Activated CD4-positive, alpha-beta T cell treated with anti-CD3 and anti-CD28 coated beads for 36 hours (primary cell): ENCODE measurements around the gene PHF11. TPM values are rescaled to one million over a fixed set of nuclear protein-coding genes. Genes with fewer than 3 reads are reported as not detected.
A peak's percentile ranks its signal among the peaks of the same experiment; 100 is the strongest.

ENCODE experiments used
- ATAC-seq: fragments of 200-7000 bp; cut with Tn5 transposase; one replicate; pipeline ENCODE4 v1.10.0; 2021; ENCODE audit warnings: mild to moderate bottlenecking, moderate library complexity
- CTCF ChIA-PET: fragments of 350-600 bp; sonication (Branson Sonifier 250); formaldehyde crosslinking; loops from one replicate; lab custom pipeline; 2021; ENCODE audit warnings: antibody characterized with exemption; lab: Charles Lee
- POLR2A ChIA-PET: fragments of 350-600 bp; sonication (Branson Sonifier 250); formaldehyde crosslinking; loops from one replicate; lab custom pipeline; 2021; ENCODE audit warnings: antibody characterized with exemption, inconsistent platforms; lab: Charles Lee
- DNase-seq: peaks from one replicate; pipeline ENCODE4 v3.0.0-alpha.2; 2020
- H3K27ac Mint-ChIP-seq: one replicate; pipeline ENCODE4 v1.8.0; 2021; ENCODE audit warnings: mixed read lengths
- H3K27me3 Mint-ChIP-seq: one replicate; pipeline ENCODE4 v1.8.0; 2021; ENCODE audit warnings: mixed read lengths
- H3K36me3 Mint-ChIP-seq: one replicate; pipeline ENCODE4 v1.8.0; 2021; ENCODE audit warnings: low read depth, mixed read lengths
- H3K4me1 Mint-ChIP-seq: one replicate; pipeline ENCODE4 v1.8.0; 2021; ENCODE audit warnings: mixed read lengths
- H3K4me3 Mint-ChIP-seq: one replicate; pipeline ENCODE4 v1.8.0; 2021; ENCODE audit warnings: mild to moderate bottlenecking, moderate library complexity, mixed read lengths
- H3K9me3 Mint-ChIP-seq: one replicate; pipeline ENCODE4 v1.8.0; 2021; ENCODE audit warnings: low read depth, mixed read lengths
- intact Hi-C, 2 experiments: fragments of 100-400 bp; cut with DNase I in 1 of 2; cut with micrococcal nuclease in 1 of 2; formaldehyde crosslinking; loops; one replicate each; pipeline versions ENCODE4 v1.14.2 to v1.15.1; 2022 to 2024; cut with DNase I, micrococcal nuclease
- total RNA-seq, 2 experiments: library from RNA; stranded (reverse); gene quantifications; one replicate each; pipeline ENCODE4 v1.2.3, GENCODE V29; 2021

Gene PHF11
- total RNA-seq, 2 experiments from 2014 or later = 84.0 to 106 TPM

- no peaks in the 10 kb centered on the region for H3K9me3 Mint-ChIP-seq
- intact Hi-C loops = loop anchor here (2.0 to 5.0 kb wide), 4 partner anchors 42 to 964 kb away; partner anchors contain the start of genes RCBTB1 (in 1 of the 2) and RCBTB2 (in 1 of the 2)
- H3K36me3 Mint-ChIP-seq = peaks cover 53% of the 10 kb centered on the region
- ATAC-seq (no peak), DNase-seq (peak; percentile 24)
- POLR2A ChIA-PET = interaction anchor here (0.8 kb wide), 1 partner anchor 439 kb away, joined by 4 read pairs; the partner anchor contains the start of gene SPRYD7
- H3K27me3 Mint-ChIP-seq = no peaks in the 10 kb centered on the region
- peak overlapping the region; percentile 99 for H3K27ac Mint-ChIP-seq
- CTCF ChIA-PET = no interaction called here
- H3K4me1 Mint-ChIP-seq = peaks cover 49% of the 10 kb centered on the region
- peak overlapping the region; percentile 91 for H3K4me3 Mint-ChIP-seq
These were observed 1.5 kb downstream of the PHF11 start for GRCh38 chr13:49497272-49497671.

DNA sequence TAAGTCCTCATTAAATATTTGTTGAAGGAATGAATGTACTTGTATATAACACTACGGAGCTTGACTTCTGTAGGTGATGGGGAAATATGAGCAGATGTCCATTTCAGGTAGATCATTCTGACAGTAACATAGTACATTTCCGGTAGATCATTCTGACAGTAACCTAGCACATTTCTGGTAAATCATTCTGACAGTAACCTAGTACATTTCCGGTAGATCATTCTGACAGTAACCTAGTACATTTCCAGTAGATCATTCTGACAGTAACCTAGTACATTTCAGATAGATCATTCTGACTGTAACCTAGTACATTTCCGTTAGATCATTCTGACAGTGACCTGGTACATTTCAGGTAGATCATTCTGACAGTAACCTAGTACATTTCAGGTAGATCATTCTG is 2.5 kb downstream of the PHF11 start:
- no peak overlapping the region for H3K4me3 Mint-ChIP-seq
- H3K27ac Mint-ChIP-seq = peak overlapping the region; percentile 99
- ChIA-PET POLR2A (no interaction called here), CTCF (no interaction called here)
- no peaks in the 10 kb centered on the region for H3K9me3 Mint-ChIP-seq
- DNase-seq = no peak
- peaks cover 54% of the 10 kb centered on the region for H3K36me3 Mint-ChIP-seq
- intact Hi-C loops = loop anchor here (2.0 to 5.0 kb wide), 3 partner anchors 43 to 584 kb away; partner anchors contain the start of gene RCBTB1 (in 1 of the 2)
- H3K27me3 Mint-ChIP-seq = no peaks in the 10 kb centered on the region
- ATAC-seq = no peak
- H3K4me1 Mint-ChIP-seq = peaks cover 51% of the 10 kb centered on the region

- Mint-ChIP-seq H3K36me3 (peaks cover 63% of the 10 kb centered on the region), H3K4me3 (no peak overlapping the region), H3K4me1 (peaks cover 45% of the 10 kb centered on the region), H3K9me3 (no peaks in the 10 kb centered on the region), H3K27me3 (no peaks in the 10 kb centered on the region), H3K27ac (peak overlapping the region; percentile 64)
- CTCF ChIA-PET = no interaction called here
- intact Hi-C loops = loop anchor here (2.0 to 5.0 kb wide), 3 partner anchors 41 to 582 kb away; partner anchors contain the start of gene RCBTB1 (in 1 of the 2)
- DNase-seq = peak; percentile 13
- no peak for ATAC-seq
- POLR2A ChIA-PET = interaction anchor here (1.0 to 1.1 kb wide), 2 partner anchors 55 to 56 kb away, joined by 3 read pairs; partner anchors contain the start of genes CAB39L and SETDB2
These were observed 4.3 kb downstream of the PHF11 start for GRCh38 chr13:49499889-49500660.

DNA sequence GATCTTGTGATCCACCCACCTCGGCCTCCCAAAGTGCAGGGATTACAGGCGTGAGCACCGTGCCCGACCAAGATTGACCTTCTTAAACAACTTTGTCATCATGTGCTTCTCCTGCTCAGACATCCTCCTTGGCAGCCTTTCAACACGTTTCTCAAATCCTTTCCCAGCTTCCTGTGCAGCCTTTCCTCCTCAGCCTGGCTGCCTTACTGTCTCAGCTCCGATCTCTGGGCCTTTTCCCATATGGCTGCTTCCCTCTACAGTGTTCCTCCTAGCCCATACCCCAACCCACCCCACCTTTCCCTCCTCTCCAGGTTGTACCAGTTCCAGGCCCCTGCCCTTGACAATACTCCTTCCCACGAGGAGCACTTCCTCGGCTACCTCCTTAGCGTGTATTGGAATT is 7.2 kb downstream of the PHF11 start:
- POLR2A ChIA-PET = no interaction called here
- peaks cover 59% of the 10 kb centered on the region for H3K36me3 Mint-ChIP-seq
- ATAC-seq = no peak

DNA sequence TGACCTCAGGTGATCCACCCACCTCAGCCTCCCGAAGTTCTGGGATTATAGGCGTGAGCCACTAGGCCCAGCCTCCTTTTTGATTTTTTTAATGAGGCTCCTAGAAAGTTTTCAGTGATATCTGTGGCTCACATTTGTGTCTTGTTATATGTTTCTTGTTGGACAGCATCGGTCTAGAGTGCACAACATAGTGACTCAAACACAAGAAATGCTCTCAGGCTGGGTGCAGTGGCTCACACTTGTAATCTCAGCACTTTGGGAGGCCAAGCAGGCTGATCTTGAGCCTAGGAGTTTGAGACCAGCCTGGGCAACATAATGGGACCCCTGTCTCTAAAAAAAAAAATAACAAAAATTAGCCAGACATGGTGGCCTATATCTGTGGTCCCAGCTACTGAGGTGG is 8.2 kb downstream of the PHF11 start:
- no peak overlapping the region for H3K4me3 Mint-ChIP-seq
- intact Hi-C loops = no loop called here
- POLR2A ChIA-PET = interaction anchor here (0.7 kb wide), 1 partner anchor 11 kb away, joined by 4 read pairs; no protein-coding TSS in a partner anchor
- H3K27me3 Mint-ChIP-seq = no peaks in the 10 kb centered on the region
- ATAC-seq (no peak), DNase-seq (no peak)
- H3K27ac Mint-ChIP-seq = no peak overlapping the region
- peaks cover 50% of the 10 kb centered on the region for H3K36me3 Mint-ChIP-seq
- CTCF ChIA-PET = no interaction called here
- H3K9me3 Mint-ChIP-seq = no peaks in the 10 kb centered on the region
- peaks cover 24% of the 10 kb centered on the region for H3K4me1 Mint-ChIP-seq

More for the DNA sequence above, 7.2 kb downstream of the PHF11 start:
- peaks cover 33% of the 10 kb centered on the region for H3K4me1 Mint-ChIP-seq
- DNase-seq = no peak
- CTCF ChIA-PET = no interaction called here
- no peaks in the 10 kb centered on the region for H3K27me3 Mint-ChIP-seq
- no peak overlapping the region for H3K27ac Mint-ChIP-seq
- intact Hi-C loops = no loop called here
- no peaks in the 10 kb centered on the region for H3K9me3 Mint-ChIP-seq
- no peak overlapping the region for H3K4me3 Mint-ChIP-seq

DNA sequence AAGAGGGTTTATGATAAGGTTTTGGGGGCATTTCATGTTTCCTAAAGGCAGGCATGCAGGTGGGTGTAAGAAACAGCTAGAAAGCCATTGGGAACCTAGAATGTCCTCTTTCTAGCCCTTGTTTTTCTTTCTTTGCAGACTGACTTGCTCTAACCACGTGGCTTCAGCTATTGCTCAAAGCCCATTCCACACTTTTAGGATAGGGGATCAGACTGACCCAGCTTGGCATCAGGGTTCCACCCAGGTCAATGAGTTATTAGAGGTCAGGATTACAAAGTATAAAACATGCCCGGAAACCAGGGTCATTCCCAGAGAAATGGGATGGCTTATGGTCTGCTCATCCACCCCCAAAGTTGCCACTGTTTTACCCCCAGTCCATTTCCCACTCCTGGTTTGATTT is 16.8 kb downstream of the PHF11 start:
- H3K4me3 Mint-ChIP-seq = no peak overlapping the region
- CTCF ChIA-PET = interaction anchor here (0.6 kb wide), 1 partner anchor 82 kb away, joined by 3 read pairs; no protein-coding TSS in a partner anchor

GRCh38 chr13:49516467-49516866 is 20.7 kb downstream of the PHF11 start:
- no peaks in the 10 kb centered on the region for H3K27me3 Mint-ChIP-seq
- ATAC-seq (no peak), DNase-seq (no peak)
- intact Hi-C loops = no loop called here
- H3K36me3 Mint-ChIP-seq = peaks cover 51% of the 10 kb centered on the region
- H3K4me3 Mint-ChIP-seq = no peak overlapping the region
- CTCF ChIA-PET = interaction anchor here (1.5 kb wide), 1 partner anchor 21 kb away, joined by 5 read pairs; no protein-coding TSS in a partner anchor
- H3K4me1 Mint-ChIP-seq = peaks cover 7% of the 10 kb centered on the region
- no peaks in the 10 kb centered on the region for H3K9me3 Mint-ChIP-seq
- POLR2A ChIA-PET = no interaction called here
- H3K27ac Mint-ChIP-seq = no peak overlapping the region

More for the DNA sequence above, 16.8 kb downstream of the PHF11 start:
- ATAC-seq = no peak
- intact Hi-C loops = no loop called here
- H3K4me1 Mint-ChIP-seq = peaks cover 11% of the 10 kb centered on the region
- DNase-seq = no peak
- peaks cover 2% of the 10 kb centered on the region for H3K9me3 Mint-ChIP-seq
- peaks cover 54% of the 10 kb centered on the region for H3K36me3 Mint-ChIP-seq
- POLR2A ChIA-PET = no interaction called here
- H3K27me3 Mint-ChIP-seq = no peaks in the 10 kb centered on the region
- no peak overlapping the region for H3K27ac Mint-ChIP-seq

GRCh38 chr13:49517461-49517860 is 21.7 kb downstream of the PHF11 start:
- POLR2A ChIA-PET = no interaction called here
- DNase-seq = peak; percentile 16
- Mint-ChIP-seq H3K4me3 (no peak overlapping the region), H3K36me3 (peaks cover 45% of the 10 kb centered on the region), H3K4me1 (no peaks in the 10 kb centered on the region), H3K9me3 (no peaks in the 10 kb centered on the region), H3K27ac (no peak overlapping the region), H3K27me3 (no peaks in the 10 kb centered on the region)
- intact Hi-C loops = no loop called here
- CTCF ChIA-PET = interaction anchor here (1.5 kb wide), 1 partner anchor 20 kb away, joined by 5 read pairs; no protein-coding TSS in a partner anchor
- no peak for ATAC-seq

- Mint-ChIP-seq H3K4me3 (no peak overlapping the region), H3K27ac (no peak overlapping the region), H3K9me3 (no peaks in the 10 kb centered on the region), H3K4me1 (no peaks in the 10 kb centered on the region), H3K27me3 (no peaks in the 10 kb centered on the region), H3K36me3 (peaks cover 33% of the 10 kb centered on the region)
- POLR2A ChIA-PET = no interaction called here
- intact Hi-C loops = no loop called here
- DNase-seq (no peak), ATAC-seq (no peak)
- CTCF ChIA-PET = interaction anchor here (1.3 kb wide), 1 partner anchor 88 kb away, joined by 3 read pairs; no protein-coding TSS in a partner anchor
These were observed 25.5 kb downstream of the PHF11 start for GRCh38 chr13:49521224-49521623.

DNA sequence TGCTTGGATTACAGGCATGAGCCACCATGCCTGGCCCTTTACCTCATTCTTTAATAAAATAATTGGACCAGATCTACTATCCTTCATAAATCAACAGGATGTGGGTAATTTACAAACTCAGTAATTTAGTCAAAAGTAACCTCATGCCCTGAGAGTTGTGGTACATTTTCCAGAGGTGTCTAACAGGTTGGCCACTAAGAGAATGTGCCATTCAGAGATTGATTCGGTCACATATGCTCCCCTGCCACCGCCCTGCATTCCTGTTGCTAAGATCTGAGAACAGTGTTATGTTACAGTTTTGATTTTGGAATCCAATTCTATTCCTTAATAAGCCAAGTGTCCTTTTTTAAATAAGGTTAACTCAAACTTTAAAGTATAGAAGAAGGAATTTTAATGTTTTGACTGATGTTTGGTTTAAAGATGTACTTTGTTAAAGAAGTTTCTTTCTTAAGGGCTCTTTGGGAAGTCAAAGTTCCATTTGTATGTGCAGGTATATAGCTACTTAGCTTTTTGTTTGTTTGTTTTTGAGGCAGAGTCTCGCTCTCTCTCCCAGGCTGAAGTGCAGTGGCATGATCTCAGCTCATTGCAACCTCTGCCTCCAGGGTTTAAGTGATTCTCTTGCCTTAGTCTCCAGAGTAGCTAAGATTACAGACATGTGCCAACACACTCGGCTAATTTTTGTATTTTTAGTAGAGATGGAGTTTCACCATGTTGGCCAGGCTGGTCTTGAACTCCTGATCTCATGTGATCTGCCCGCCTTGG is 29.2 kb downstream of the PHF11 start:
- ChIA-PET POLR2A (interaction anchor here (0.7 kb wide), 1 partner anchor 224 kb away, joined by 3 read pairs; no protein-coding TSS in a partner anchor), CTCF (interaction anchor here (1.0 to 1.1 kb wide), 2 partner anchors 16 to 54 kb away, joined by 3 read pairs; no protein-coding TSS in a partner anchor)
- Mint-ChIP-seq H3K4me3 (no peak overlapping the region), H3K27me3 (no peaks in the 10 kb centered on the region), H3K9me3 (no peaks in the 10 kb centered on the region), H3K4me1 (no peaks in the 10 kb centered on the region), H3K27ac (no peak overlapping the region), H3K36me3 (peaks cover 32% of the 10 kb centered on the region)
- no peak for DNase-seq
- intact Hi-C loops = no loop called here
- ATAC-seq = peak; percentile 44

GRCh38 chr13:49527123-49527522 is 31.4 kb downstream of the PHF11 start:
- DNase-seq (no peak), ATAC-seq (no peak)
- Mint-ChIP-seq H3K4me3 (no peak overlapping the region), H3K9me3 (no peaks in the 10 kb centered on the region), H3K4me1 (peaks cover 2% of the 10 kb centered on the region), H3K36me3 (peaks cover 31% of the 10 kb centered on the region), H3K27ac (no peak overlapping the region), H3K27me3 (no peaks in the 10 kb centered on the region)
- intact Hi-C loops = no loop called here
- ChIA-PET POLR2A (interaction anchor here (0.5 kb wide), 1 partner anchor 218 kb away, joined by 3 read pairs; no protein-coding TSS in a partner anchor), CTCF (no interaction called here)
